Immature natural killer cell (primary cell): ENCODE results near the gene COL4A1. TPM values are rescaled to one million over a fixed set of nuclear protein-coding genes. Genes with fewer than 3 reads are reported as not detected.

ENCODE experiments used
- DNase-seq, 3 donors: peaks; one replicate each; pipeline ENCODE4 v3.0.0; 2022; ENCODE audit warnings: mixed read lengths in 1 of 3
- H3K27ac Mint-ChIP-seq, 6 donors: one replicate each; pipeline ENCODE4 v1.8.0; 2020; ENCODE audit warnings: mixed read lengths in 6 of 6, mild to moderate bottlenecking in 5 of 6, inconsistent platforms in 4 of 6, moderate library complexity in 3 of 6
- H3K27me3 Mint-ChIP-seq, 3 donors: one replicate each; pipeline ENCODE4 v1.8.0; 2020 to 2021; ENCODE audit warnings: low read depth in 3 of 3, mild to moderate bottlenecking in 3 of 3, mixed read lengths in 3 of 3, moderate library complexity in 3 of 3, inconsistent platforms in 1 of 3
- H3K36me3 Mint-ChIP-seq, 3 donors: one replicate each; pipeline ENCODE4 v1.8.0; 2020; ENCODE audit warnings: mixed read lengths in 3 of 3, inconsistent platforms in 2 of 3, mild to moderate bottlenecking in 2 of 3
- H3K4me1 Mint-ChIP-seq, 2 donors: one replicate each; pipeline ENCODE4 v1.8.0; 2020; ENCODE audit warnings: inconsistent platforms in 2 of 2, mild to moderate bottlenecking in 2 of 2, mixed read lengths in 2 of 2, moderate library complexity in 1 of 2
- H3K4me3 Mint-ChIP-seq, 5 donors: one replicate each; pipeline ENCODE4 v1.8.0; 2020; ENCODE audit warnings: mild to moderate bottlenecking in 5 of 5, mixed read lengths in 5 of 5, inconsistent platforms in 3 of 5, moderate library complexity in 3 of 5
- H3K9me3 Mint-ChIP-seq, 6 donors: one replicate each; pipeline ENCODE4 v1.8.0; 2020; ENCODE audit warnings: mild to moderate bottlenecking in 6 of 6, mixed read lengths in 6 of 6, inconsistent platforms in 4 of 6, moderate library complexity in 3 of 6
- polyA plus RNA-seq, 3 donors: library from polyadenylated mRNA; unstranded; fragments of 300-500 nt; fragmentation: Illumina TruSeq; gene quantifications; one replicate each; pipeline ENCODE4 v1.2.3, GENCODE V29; 2021

Gene COL4A1
- polyA plus RNA-seq, 3 donors from 2014 or later = not detected

DNA sequence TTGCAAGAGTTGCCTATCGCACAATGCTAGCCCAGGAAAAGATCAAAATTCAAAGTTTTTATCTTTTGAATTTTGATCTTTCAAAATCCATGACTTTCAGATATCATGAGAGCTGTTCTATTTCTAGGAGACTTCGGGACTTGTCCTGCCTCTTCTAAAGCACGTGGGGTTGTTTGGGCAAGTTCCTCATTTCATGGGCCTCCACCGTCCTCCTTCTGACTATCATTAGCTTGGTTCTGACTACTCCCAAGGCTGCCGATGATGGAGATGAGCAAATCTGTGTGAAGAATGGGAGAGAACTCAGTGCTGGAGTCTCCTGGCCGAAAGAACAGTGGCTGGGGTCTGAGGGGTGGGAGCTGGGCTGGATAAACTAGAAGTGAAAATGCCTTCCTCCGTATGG is 86.5 kb downstream of the COL4A1 start:
- no peaks in the 10 kb centered on the region for H3K9me3 Mint-ChIP-seq
- H3K36me3 Mint-ChIP-seq = no peaks in the 10 kb centered on the region
- H3K27me3 Mint-ChIP-seq = peaks cover 2 to 5% (median 2%) of the 10 kb centered on the region in 3 donors
- no peak overlapping the region for H3K27ac Mint-ChIP-seq
- DNase-seq = no peak
- no peaks in the 10 kb centered on the region for H3K4me1 Mint-ChIP-seq
- no peak overlapping the region for H3K4me3 Mint-ChIP-seq

DNA sequence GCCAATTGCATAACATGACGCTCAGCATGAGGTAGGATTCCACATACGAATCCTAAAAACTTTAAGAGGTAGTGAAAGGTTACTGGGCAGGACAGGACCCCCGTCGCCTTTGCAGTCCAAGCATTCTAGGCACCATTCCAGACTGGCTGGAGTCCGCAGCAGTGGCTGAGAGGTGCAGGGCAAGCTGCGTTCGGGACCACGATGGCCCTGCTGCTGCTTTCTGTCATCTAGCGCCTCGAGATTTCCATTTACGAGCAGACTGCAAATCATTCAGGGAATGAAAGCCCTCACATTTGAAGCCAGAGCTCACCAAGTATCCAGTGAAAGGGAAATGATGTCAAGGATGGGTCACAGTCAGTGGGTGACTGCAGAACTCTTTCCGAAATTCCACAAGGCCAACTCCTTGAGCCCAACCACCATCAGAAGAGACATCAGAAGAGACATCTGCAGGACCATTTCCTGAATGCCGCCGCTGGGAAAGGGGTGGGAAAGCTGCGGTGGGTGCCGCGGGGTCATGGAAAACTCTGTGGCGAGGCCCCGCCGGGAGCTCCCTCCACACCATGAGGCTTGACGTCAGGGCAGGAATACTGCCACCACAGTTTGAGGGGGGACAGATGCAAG is 88.3 kb downstream of the COL4A1 start:
- Mint-ChIP-seq H3K36me3 (no peaks in the 10 kb centered on the region), H3K4me3 (no peak overlapping the region), H3K27ac (no peak overlapping the region)

DNA sequence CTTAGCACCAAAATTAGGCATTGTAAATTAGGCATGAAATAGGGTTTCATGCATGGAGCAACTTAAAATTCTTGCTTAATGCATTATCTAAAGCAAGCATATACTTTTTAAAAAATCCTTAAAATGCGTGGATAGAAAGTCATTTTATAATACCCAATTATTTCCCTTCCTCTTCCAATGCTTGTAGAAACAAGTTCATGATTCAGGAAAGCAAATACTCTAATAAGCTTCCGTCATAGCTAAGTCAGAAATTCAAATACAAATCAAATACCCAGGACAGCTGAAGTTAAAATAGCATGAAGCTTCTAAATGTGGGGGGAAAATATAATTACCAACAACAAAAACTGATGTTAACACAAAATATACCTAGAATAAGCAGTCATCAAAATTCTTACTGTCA is 89.1 kb downstream of the COL4A1 start:
- Mint-ChIP-seq H3K36me3 (no peaks in the 10 kb centered on the region), H3K4me3 (no peak overlapping the region), H3K4me1 (no peaks in the 10 kb centered on the region), H3K27me3 (peaks cover 2 to 8% (median 2%) of the 10 kb centered on the region in 3 donors), H3K9me3 (no peaks in the 10 kb centered on the region), H3K27ac (no peak overlapping the region)
- DNase-seq = no peak

More for the DNA sequence above, 88.3 kb downstream of the COL4A1 start:
- no peaks in the 10 kb centered on the region for H3K4me1 Mint-ChIP-seq
- no peak for DNase-seq
- H3K9me3 Mint-ChIP-seq = no peaks in the 10 kb centered on the region
- H3K27me3 Mint-ChIP-seq = peaks cover 2 to 8% (median 2%) of the 10 kb centered on the region in 3 donors

DNA sequence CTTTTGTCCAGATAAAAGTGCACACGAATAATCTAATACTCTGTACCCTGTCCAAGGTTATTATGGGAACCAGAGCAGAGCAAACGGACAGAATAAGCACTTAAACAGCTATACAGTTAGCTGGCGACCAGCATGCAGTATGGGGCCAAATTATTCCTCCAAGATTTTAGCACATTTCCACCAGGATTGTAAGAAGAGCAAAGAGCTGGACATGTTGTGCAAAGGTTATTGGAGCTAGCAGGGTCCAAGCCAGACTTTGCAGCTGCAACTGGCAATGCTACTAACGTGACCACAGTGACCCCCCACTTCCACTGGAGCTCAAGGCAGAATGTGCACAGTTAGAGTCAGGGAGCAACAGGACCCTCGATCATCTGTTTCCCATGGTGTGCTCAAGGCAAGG is 89.9 kb downstream of the COL4A1 start:
- no peak overlapping the region for H3K4me3 Mint-ChIP-seq
- H3K4me1 Mint-ChIP-seq = no peaks in the 10 kb centered on the region
- peaks cover 2 to 8% (median 2%) of the 10 kb centered on the region in 3 donors for H3K27me3 Mint-ChIP-seq
- no peak overlapping the region for H3K27ac Mint-ChIP-seq
- no peaks in the 10 kb centered on the region for H3K9me3 Mint-ChIP-seq
- H3K36me3 Mint-ChIP-seq = no peaks in the 10 kb centered on the region
- no peak for DNase-seq

DNA sequence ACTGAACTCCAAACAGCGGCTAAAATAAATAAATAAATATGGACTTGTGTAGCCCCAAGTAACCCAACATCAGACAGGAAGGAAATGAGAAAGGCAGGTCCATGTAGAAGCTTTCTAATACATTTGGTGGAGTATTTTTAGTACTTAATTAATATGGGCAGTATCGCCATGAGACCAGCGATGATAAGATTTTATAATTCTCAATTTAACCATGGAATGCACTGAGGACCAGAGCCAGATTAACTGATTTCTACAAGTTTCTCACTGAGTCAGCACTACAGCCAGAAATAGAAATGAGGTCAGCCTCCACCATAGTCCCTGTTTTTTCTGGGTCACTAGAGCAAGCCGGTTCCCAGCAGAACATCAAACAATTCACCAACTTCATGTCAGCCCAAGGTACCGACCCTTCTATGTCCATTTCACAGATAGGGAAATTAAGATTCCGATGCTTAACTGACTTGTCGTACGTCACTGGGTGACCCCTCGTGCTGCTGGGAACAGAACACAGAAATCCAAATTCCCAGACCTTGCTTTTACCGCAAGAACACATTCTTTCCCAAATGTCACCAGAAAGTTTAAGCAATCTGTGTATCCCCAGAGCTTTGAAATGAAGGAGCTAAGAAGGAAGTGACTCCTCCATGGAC is 90.4 kb downstream of the COL4A1 start:
- Mint-ChIP-seq H3K4me3 (no peak overlapping the region), H3K27me3 (peaks cover 2 to 6% (median 2%) of the 10 kb centered on the region in 3 donors), H3K36me3 (no peaks in the 10 kb centered on the region), H3K9me3 (no peaks in the 10 kb centered on the region), H3K27ac (no peak overlapping the region), H3K4me1 (no peaks in the 10 kb centered on the region)
- no peak for DNase-seq

DNA sequence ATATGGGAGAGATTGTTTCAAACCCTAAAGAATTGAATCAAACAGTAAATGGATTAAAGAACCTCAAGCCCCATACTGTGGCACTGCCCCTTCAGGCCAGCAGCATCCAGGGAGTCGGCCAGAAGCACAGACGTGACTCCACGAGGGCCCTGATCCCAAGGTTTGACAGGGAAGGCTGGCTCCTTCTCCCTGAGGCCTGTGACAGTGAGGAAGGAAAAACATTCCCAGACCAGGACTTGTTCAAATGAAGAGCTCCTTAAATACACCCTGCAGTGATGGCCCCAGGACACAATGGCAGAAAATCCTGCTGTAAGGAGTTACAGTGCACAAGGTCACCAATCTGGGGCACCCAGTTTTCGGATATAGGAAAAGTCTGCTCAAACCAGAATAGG is 91.0 kb downstream of the COL4A1 start:
- Mint-ChIP-seq H3K27ac (no peak overlapping the region), H3K27me3 (peaks cover 2 to 6% (median 2%) of the 10 kb centered on the region in 3 donors), H3K36me3 (no peaks in the 10 kb centered on the region), H3K4me1 (no peaks in the 10 kb centered on the region), H3K4me3 (no peak overlapping the region), H3K9me3 (no peaks in the 10 kb centered on the region)
- no peak for DNase-seq

DNA sequence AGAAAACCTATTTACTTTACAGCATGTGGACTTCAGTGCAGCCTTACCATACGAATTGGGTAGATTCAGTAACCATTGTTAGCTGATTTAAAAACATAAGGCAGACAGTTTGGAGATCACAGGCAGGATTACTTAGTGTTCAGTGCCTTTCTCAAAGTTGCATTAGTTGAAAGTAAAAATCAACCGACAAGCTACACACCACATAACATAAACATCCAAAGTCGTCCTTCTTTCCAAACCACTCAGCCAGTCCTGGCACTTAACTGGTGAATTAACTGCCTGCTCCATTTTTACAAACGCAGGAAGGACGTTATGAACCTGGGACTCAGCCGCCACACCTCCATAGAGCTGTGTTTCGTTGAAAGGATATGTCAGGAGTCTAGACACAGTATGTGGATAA is 91.4 kb downstream of the COL4A1 start:
- H3K4me1 Mint-ChIP-seq = no peaks in the 10 kb centered on the region
- H3K4me3 Mint-ChIP-seq = no peak overlapping the region
- no peaks in the 10 kb centered on the region for H3K36me3 Mint-ChIP-seq
- no peak overlapping the region for H3K27ac Mint-ChIP-seq
- H3K27me3 Mint-ChIP-seq = peaks cover 2 to 6% (median 2%) of the 10 kb centered on the region in 3 donors
- no peak for DNase-seq
- H3K9me3 Mint-ChIP-seq = no peaks in the 10 kb centered on the region

DNA sequence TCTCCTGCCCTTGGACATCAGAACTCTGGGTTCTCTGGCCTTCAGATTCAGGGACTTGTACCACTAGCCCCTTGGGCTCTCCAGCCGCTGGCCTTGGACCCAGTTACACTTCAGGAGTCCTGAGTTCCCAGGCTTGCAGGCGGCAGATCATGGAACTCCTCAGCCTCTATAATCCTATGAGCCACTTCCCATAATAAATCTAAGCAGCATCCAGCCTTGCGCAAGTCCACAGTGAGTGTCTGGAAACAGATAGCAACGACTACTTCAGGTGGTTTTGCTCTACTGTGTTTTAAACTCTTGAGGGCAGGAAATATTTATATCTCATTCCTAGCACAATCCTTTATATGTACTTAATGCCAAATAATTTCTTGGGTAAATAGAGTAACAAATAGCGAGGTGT is 92.3 kb downstream of the COL4A1 start:
- H3K27me3 Mint-ChIP-seq = peaks cover 2 to 3% (median 2%) of the 10 kb centered on the region in 3 donors
- no peak overlapping the region for H3K4me3 Mint-ChIP-seq
- H3K27ac Mint-ChIP-seq = no peak overlapping the region
- no peak for DNase-seq
- no peaks in the 10 kb centered on the region for H3K9me3 Mint-ChIP-seq
- no peaks in the 10 kb centered on the region for H3K4me1 Mint-ChIP-seq
- H3K36me3 Mint-ChIP-seq = no peaks in the 10 kb centered on the region

DNA sequence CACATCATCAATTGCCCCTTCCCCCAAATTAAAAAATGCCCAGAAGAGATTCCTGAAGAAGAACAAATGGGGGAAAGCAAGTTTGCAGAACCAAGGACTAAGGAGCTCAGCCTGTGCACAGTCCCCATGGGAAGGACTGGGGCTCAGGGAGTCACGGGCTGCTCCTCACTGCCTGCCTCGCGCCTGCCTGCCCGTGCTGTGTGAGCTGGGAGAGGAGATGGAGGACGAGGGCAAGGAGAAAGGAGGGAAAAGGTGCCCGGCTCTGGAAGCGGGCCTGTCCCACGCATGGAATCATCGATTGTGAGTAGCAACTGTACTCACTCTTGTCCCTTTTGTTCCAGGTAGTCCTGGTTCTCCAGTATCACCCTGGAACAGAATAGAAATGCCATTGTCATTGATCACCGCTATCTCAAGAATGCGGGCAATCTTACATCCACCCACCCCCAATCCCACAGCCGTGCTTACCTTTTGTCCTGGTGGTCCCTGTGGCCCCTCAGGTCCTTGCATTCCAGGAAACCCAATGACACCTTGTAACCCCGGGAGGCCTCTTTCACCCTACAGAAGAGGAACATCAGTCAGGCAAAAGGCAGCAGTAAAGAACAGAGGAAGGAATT is 93.4 kb downstream of the COL4A1 start:
- H3K27ac Mint-ChIP-seq = no peak overlapping the region

DNA sequence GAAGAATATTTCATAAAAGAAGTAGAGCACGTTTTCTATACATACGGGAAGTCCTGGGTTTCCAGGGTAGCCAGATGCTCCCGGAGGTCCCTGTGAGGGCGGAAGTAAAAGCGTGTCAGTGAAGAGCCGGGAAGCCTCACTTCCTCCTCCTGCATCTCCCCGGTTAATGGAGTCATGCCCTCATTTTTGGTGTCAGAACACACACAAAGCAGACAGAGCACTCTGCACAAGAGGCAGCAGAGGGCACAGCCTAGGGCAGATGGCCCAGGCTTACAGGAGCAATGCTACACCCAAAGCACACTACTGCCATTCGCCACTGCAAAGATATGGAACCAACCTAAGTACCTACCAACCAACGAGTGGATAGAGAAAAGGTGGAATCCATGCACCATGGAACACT is 94.4 kb downstream of the COL4A1 start:
- H3K27me3 Mint-ChIP-seq = peaks cover 0 to 5% (median 3%) of the 10 kb centered on the region in 3 donors
- no peaks in the 10 kb centered on the region for H3K9me3 Mint-ChIP-seq
- H3K27ac Mint-ChIP-seq = no peak overlapping the region
- no peaks in the 10 kb centered on the region for H3K4me1 Mint-ChIP-seq
- DNase-seq = no peak
- no peaks in the 10 kb centered on the region for H3K36me3 Mint-ChIP-seq
- no peak overlapping the region for H3K4me3 Mint-ChIP-seq

More for the DNA sequence above, 93.4 kb downstream of the COL4A1 start:
- no peaks in the 10 kb centered on the region for H3K4me1 Mint-ChIP-seq
- H3K9me3 Mint-ChIP-seq = no peaks in the 10 kb centered on the region
- no peaks in the 10 kb centered on the region for H3K36me3 Mint-ChIP-seq
- H3K4me3 Mint-ChIP-seq = no peak overlapping the region
- peaks cover 0 to 3% (median 2%) of the 10 kb centered on the region in 3 donors for H3K27me3 Mint-ChIP-seq
- no peak for DNase-seq

DNA sequence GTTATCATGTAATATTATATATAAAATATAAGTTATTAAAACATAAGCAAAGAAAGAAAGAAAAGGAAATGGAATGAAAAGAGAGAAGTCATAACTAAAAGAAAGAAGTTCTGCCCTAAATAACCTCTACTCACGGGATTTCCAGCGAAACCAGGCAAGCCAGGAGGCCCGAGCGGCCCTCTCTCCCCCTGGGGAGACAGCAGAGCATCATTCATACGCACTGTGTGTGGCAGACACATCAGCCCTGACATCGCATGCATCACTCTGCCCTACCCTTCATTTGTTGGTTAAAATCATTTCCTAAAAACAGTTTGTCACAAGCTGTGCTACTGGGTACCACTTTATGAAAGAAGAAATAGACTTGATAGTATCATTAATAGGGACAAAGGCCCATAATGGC is 95.2 kb downstream of the COL4A1 start:
- peaks cover 0 to 3% (median 3%) of the 10 kb centered on the region in 3 donors for H3K27me3 Mint-ChIP-seq
- H3K36me3 Mint-ChIP-seq = no peaks in the 10 kb centered on the region
- no peaks in the 10 kb centered on the region for H3K4me1 Mint-ChIP-seq
- H3K27ac Mint-ChIP-seq = no peak overlapping the region
- no peaks in the 10 kb centered on the region for H3K9me3 Mint-ChIP-seq
- H3K4me3 Mint-ChIP-seq = no peak overlapping the region
- no peak for DNase-seq

DNA sequence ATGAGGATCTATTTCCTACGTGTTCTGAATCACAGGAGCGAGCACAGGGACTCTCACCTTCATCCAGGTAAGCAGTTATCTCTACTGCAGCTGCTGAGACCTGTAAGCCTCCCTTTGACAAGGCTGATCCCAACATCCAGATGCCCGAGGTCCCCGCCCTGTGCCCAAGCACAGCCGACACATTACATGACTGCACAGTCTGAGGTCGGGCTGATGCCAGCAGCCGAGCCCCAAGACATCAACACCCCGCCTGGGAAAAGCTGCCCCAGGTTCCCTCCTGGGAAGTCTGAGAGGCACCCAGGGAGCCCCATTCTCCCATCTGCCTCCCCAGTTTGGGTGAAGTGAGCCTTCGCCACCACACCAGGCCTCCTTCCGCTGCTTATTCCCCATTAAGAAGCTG is 95.9 kb downstream of the COL4A1 start:
- Mint-ChIP-seq H3K4me3 (no peak overlapping the region), H3K27ac (no peak overlapping the region), H3K36me3 (no peaks in the 10 kb centered on the region), H3K4me1 (no peaks in the 10 kb centered on the region), H3K9me3 (no peaks in the 10 kb centered on the region), H3K27me3 (peaks cover 0 to 3% (median 3%) of the 10 kb centered on the region in 3 donors)
- no peak for DNase-seq

DNA sequence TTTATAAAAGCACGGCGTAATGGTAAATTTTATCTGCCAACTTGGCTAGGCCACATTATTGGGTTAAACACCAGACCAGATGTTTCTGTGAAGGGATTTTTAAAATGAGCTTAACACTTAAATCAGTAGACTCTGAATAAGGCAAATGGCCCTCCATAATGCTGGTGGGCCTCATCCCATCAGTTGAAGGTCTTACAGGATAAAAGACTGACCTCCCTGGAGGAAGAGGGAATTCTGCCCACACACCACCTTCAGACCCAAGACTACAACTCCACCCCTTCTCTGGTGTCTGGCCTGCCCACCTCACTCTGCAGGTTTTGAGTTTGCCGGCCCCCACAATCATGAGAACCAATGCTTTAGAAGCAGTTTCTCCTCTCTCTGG is 96.4 kb downstream of the COL4A1 start:
- no peak for DNase-seq
- Mint-ChIP-seq H3K36me3 (no peaks in the 10 kb centered on the region), H3K27ac (no peak overlapping the region), H3K4me1 (no peaks in the 10 kb centered on the region), H3K4me3 (no peak overlapping the region), H3K9me3 (no peaks in the 10 kb centered on the region), H3K27me3 (peaks cover 0 to 3% (median 3%) of the 10 kb centered on the region in 3 donors)

DNA sequence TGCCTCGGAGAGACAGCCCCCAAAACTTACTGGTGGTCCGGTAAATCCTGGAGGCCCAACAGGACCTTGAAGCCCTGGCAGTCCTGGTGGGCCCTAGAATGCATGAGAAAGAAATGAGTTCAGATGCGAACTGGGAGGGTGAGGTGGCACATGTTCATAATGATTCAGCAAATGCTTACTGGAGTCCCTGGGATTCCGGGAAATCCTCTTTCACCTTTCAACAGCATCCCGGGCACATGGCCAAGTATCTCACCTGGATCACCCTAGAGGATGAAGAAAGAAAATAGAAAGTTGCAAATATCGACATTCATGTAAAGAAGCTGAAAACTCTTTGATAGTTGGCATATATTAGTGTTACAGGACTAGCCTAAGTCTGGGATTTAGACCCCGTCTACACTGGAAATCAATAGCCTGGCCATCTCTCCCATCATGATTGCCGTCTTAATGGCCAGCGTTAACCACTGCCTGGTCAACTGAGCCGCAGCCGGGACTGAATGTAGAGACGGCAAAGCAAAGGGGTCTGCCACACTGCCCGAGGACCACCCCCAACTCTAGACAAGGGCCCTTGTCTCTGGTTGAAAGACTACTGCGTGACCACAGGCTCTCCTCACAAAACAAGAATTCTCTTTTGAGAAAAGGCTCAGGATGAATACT is 96.9 kb downstream of the COL4A1 start:
- peaks cover 2 to 3% (median 3%) of the 10 kb centered on the region in 3 donors for H3K27me3 Mint-ChIP-seq
- H3K36me3 Mint-ChIP-seq = no peaks in the 10 kb centered on the region
- no peak overlapping the region for H3K4me3 Mint-ChIP-seq
- no peaks in the 10 kb centered on the region for H3K9me3 Mint-ChIP-seq
- H3K4me1 Mint-ChIP-seq = no peaks in the 10 kb centered on the region
- no peak for DNase-seq
- H3K27ac Mint-ChIP-seq = no peak overlapping the region
